MM.1S (cell line): ENCODE data around the gene CTBP1.

ENCODE experiments used
- DNase-seq: peaks from one replicate; pipeline ENCODE4 v3.0.0-alpha.2; 2015
- H2AFZ ChIP-seq: fragments of 300-600 bp; sonication (generic); 2 replicates; pipeline ENCODE4 v1.6.0; 2016; ENCODE audit warnings: antibody characterized with exemption, low read length
- H3F3A ChIP-seq: fragments of 300-600 bp; sonication (generic); 2 replicates; pipeline ENCODE4 v1.6.1; 2016; ENCODE audit warnings: mild to moderate bottlenecking, antibody characterized with exemption, low read length, moderate library complexity, mixed read lengths; ENCODE audit not compliant: insufficient read depth
- H3K27ac ChIP-seq: fragments of 300-600 bp; sonication (generic); 2 replicates; pipeline ENCODE4 v1.5.1; 2016; ENCODE audit warnings: mild to moderate bottlenecking, low read length
- H3K27me3 ChIP-seq: fragments of 300-600 bp; sonication (generic); replicated peaks from 2 replicates; pipeline ENCODE4 v1.6.0; 2016; ENCODE audit warnings: low read length; ENCODE audit not compliant: insufficient read depth
- H3K36me3 ChIP-seq: fragments of 300-600 bp; sonication (generic); replicated peaks from 2 replicates; pipeline ENCODE4 v1.6.1; 2016; ENCODE audit warnings: mild to moderate bottlenecking, low read length, mixed read lengths; ENCODE audit not compliant: insufficient read depth
- H3K4me1 ChIP-seq: fragments of 300-600 bp; sonication (generic); 2 replicates; pipeline ENCODE4 v1.6.1; 2016; ENCODE audit warnings: low read length, mixed read lengths
- H3K4me2 ChIP-seq: fragments of 300-600 bp; sonication (generic); 2 replicates; pipeline ENCODE4 v1.6.0; 2016; ENCODE audit warnings: low read depth, low read length
- H3K4me3 ChIP-seq: fragments of 300-600 bp; sonication (generic); 2 replicates; pipeline ENCODE4 v1.5.1; 2016; ENCODE audit warnings: low read length, mixed read lengths
- H3K79me2 ChIP-seq: fragments of 300-600 bp; sonication (generic); 2 replicates; pipeline ENCODE4 v1.6.1; 2016; ENCODE audit warnings: mixed run types, low read length, mixed read lengths
- H3K9ac ChIP-seq: fragments of 300-600 bp; sonication (generic); 2 replicates; pipeline ENCODE4 v1.6.1; 2016; ENCODE audit warnings: low read length, mixed read lengths
- H3K9me2 ChIP-seq: fragments of 300-600 bp; sonication (generic); replicated peaks from 2 replicates; pipeline ENCODE4 v1.6.1; 2016; ENCODE audit warnings: mild to moderate bottlenecking, low read length, mixed read lengths; ENCODE audit not compliant: insufficient read depth
- H3K9me3 ChIP-seq: fragments of 300-600 bp; sonication (generic); replicated peaks from 2 replicates; pipeline ENCODE4 v1.6.1; 2016; ENCODE audit warnings: mild to moderate bottlenecking, low read length, mixed read lengths; ENCODE audit not compliant: insufficient read depth
- H4K20me1 ChIP-seq: fragments of 300-600 bp; sonication (generic); 2 replicates; pipeline ENCODE4 v1.6.1; 2016; ENCODE audit warnings: mild to moderate bottlenecking, low read length, moderate library complexity, mixed read lengths; ENCODE audit not compliant: insufficient read depth
- CTCF ChIP-seq: fragments of 300-600 bp; sonication (generic); IDR thresholded peaks from 2 replicates; pipeline ENCODE4 v1.5.1; 2016; ENCODE audit warnings: antibody characterized with exemption, low read length, mixed read lengths
- EZH2 ChIP-seq: fragments of 300-600 bp; sonication (generic); optimal IDR thresholded peaks from 2 replicates; pipeline ENCODE3; 2017; ENCODE audit warnings: low read depth, mild to moderate bottlenecking, antibody characterized with exemption, low read length, mixed read lengths
- EZH2phosphoT487 ChIP-seq: fragments of 300-600 bp; sonication (generic); IDR thresholded peaks from 2 replicates; pipeline ENCODE4 v1.6.1; 2018; ENCODE audit warnings: antibody characterized with exemption, low read length

CTBP1 gene

GRCh38 chr4:1164956-1165545 lies 83.9 kb downstream of the CTBP1 start:
- Histone ChIP-seq H3K9me3 (no peaks in the 10 kb centered on the region), H3K4me2 (no peak overlapping the region)

GRCh38 chr4:1164444-1164843 lies 84.5 kb downstream of the CTBP1 start:
- TF ChIP-seq CTCF (no peak), EZH2 (no peak), EZH2phosphoT487 (no peak)
- no peak overlapping the region for H3K4me3 ChIP-seq
- H3K36me3 ChIP-seq, result no peaks in the 10 kb centered on the region
- DNase-seq, result no peak
- no peaks in the 10 kb centered on the region for H3K9me2 ChIP-seq
- no peaks in the 10 kb centered on the region for H3K79me2 ChIP-seq
- H3K9me3 ChIP-seq, result no peaks in the 10 kb centered on the region
- H3K27me3 ChIP-seq, result no peaks in the 10 kb centered on the region; the same call in 1 of the 2 replicates
- H3K4me1 ChIP-seq, result peaks cover 23% of the 10 kb centered on the region
- H3K4me2 ChIP-seq, result no peak overlapping the region
- H3K9ac ChIP-seq, result no peak overlapping the region
- no peaks in the 10 kb centered on the region for H4K20me1 ChIP-seq
- no peak overlapping the region for H2AFZ ChIP-seq
- peaks cover 8% of the 10 kb centered on the region; the same call in 1 of the 2 replicates for H3F3A ChIP-seq
- no peak overlapping the region for H3K27ac ChIP-seq

More at GRCh38 chr4:1164956-1165545, 83.9 kb downstream of the CTBP1 start:
- Histone ChIP-seq H3F3A (peaks cover 8% of the 10 kb centered on the region; the same call in 1 of the 2 replicates), H3K4me1 (peaks cover 23% of the 10 kb centered on the region), H3K36me3 (no peaks in the 10 kb centered on the region), H3K79me2 (no peaks in the 10 kb centered on the region), H3K9ac (no peak overlapping the region), H3K4me3 (no peak overlapping the region), H3K9me2 (no peaks in the 10 kb centered on the region), H3K27me3 (no peaks in the 10 kb centered on the region; the same call in 1 of the 2 replicates), H2AFZ (no peak overlapping the region), H4K20me1 (no peaks in the 10 kb centered on the region), H3K27ac (no peak overlapping the region)
- TF ChIP-seq EZH2phosphoT487 (no peak), EZH2 (no peak), CTCF (no peak)
- no peak for DNase-seq

GRCh38 chr4:1164040-1164439 lies 84.9 kb downstream of the CTBP1 start:
- H3K4me2 ChIP-seq, result no peak overlapping the region
- H2AFZ ChIP-seq, result no peak overlapping the region
- H3K36me3 ChIP-seq, result no peaks in the 10 kb centered on the region
- no peaks in the 10 kb centered on the region for H3K9me3 ChIP-seq
- peaks cover 23% of the 10 kb centered on the region for H3K4me1 ChIP-seq
- H3K9ac ChIP-seq, result no peak overlapping the region
- no peak overlapping the region for H3K27ac ChIP-seq
- no peaks in the 10 kb centered on the region for H4K20me1 ChIP-seq
- no peaks in the 10 kb centered on the region for H3K79me2 ChIP-seq
- peaks cover 8% of the 10 kb centered on the region; the same call in 1 of the 2 replicates for H3F3A ChIP-seq
- TF ChIP-seq EZH2phosphoT487, result no peak
- TF ChIP-seq CTCF, result no peak
- TF ChIP-seq EZH2, result no peak
- no peak overlapping the region for H3K4me3 ChIP-seq
- no peak for DNase-seq
- H3K9me2 ChIP-seq, result no peaks in the 10 kb centered on the region
- H3K27me3 ChIP-seq, result no peaks in the 10 kb centered on the region; the same call in 1 of the 2 replicates
